Sigmoid colon (tissue), 7 donors: ENCODE results near the gene CAMTA1. TPM values are rescaled to one million over a fixed set of nuclear protein-coding genes. Genes with fewer than 3 reads are reported as not detected.
"Not testable (repeated sequence)": the region's sequence is repeated elsewhere in the genome, so short reads cannot be mapped to it uniquely, and the experiment has no call there.

Source experiments
- DNase-seq: peaks from one replicate; pipeline ENCODE4 v3.0.0-alpha.2; 2019
- H3K27ac ChIP-seq, 4 donors: fragments of 200-600 bp; sonication (generic); one replicate each; pipeline ENCODE4 v1.5.1; 2016 to 2019; ENCODE audit warnings: mild to moderate bottlenecking in 1 of 4
- H3K27me3 ChIP-seq, 3 donors: fragments of 200-600 bp; sonication (generic); one replicate each; pipeline ENCODE4 v1.5.1; 2019; ENCODE audit warnings: mild to moderate bottlenecking in 1 of 3
- H3K36me3 ChIP-seq, 4 donors: fragments of 200-600 bp; sonication (generic); one replicate each; pipeline ENCODE4 v1.5.1; 2016 to 2019
- H3K4me1 ChIP-seq, 4 donors: fragments of 200-600 bp; sonication (generic); one replicate each; pipeline ENCODE4 v1.5.1; 2017 to 2019
- H3K4me3 ChIP-seq, 4 donors: fragments of 200-600 bp; sonication (generic); one replicate each; pipeline ENCODE4 v1.5.1; 2017 to 2019; ENCODE audit warnings: mild to moderate bottlenecking in 2 of 4, moderate library complexity in 1 of 4
- H3K9me3 ChIP-seq, 4 donors: fragments of 200-600 bp in 3 of 4; sonication (generic) in 3 of 4; one replicate each; pipeline versions ENCODE4 v1.5.1 to v1.6.1; 2013 to 2019
- EP300 ChIP-seq, 4 donors: sonication (generic); formaldehyde crosslinking; IDR thresholded peaks; one replicate each; pipeline ENCODE4 v1.6.1; 2017; ENCODE audit warnings: antibody characterized with exemption in 4 of 4
- POLR2A ChIP-seq, 2 donors: fragments of 450-650 bp; IDR thresholded peaks; one replicate each; pipeline ENCODE4 v1.6.1; 2016; ENCODE audit warnings: antibody characterized with exemption in 2 of 2, mild to moderate bottlenecking in 2 of 2, moderate library complexity in 2 of 2
- POLR2AphosphoS5 ChIP-seq, 4 donors: sonication (generic); formaldehyde crosslinking; IDR thresholded peaks; one replicate each; pipeline ENCODE4 v1.6.1; 2017; ENCODE audit warnings: antibody characterized with exemption in 4 of 4
- WGBS, 2 donors: extraction: QIAGEN DNeasy Blood & Tissue Kit; methylation state at CpG; one replicate each; pipeline ENCODE4 v1.1.7; 2013; 5-methylcytosine and 5-hydroxymethylcytosine counted together
- intact Hi-C: fragments of 100-400 bp; cut with DNase I; formaldehyde crosslinking; loops from one replicate; pipeline ENCODE4 v1.15.1; 2023
- polyA plus RNA-seq, 3 donors: library from polyadenylated mRNA; stranded (reverse); fragments of 200-250 nt; gene quantifications; one replicate each; pipeline ENCODE4 v1.2.3, GENCODE V29; 2013
- total RNA-seq, 4 donors: library from RNA; depleted of rRNA; stranded (reverse); fragments of >200 nt; gene quantifications; one replicate each; pipeline ENCODE4 v1.1.0, GENCODE V29; 2016
- TF ChIP-seq, protein P1 (sequence below), 4 experiments: fragments of 450-650 bp in 3 of 4; fragments of 200-600 bp in 1 of 4; IDR thresholded peaks; one replicate each; pipeline ENCODE4 v1.5.1; 2016 to 2019; ENCODE audit warnings: antibody characterized with exemption in 4 of 4, mild to moderate bottlenecking in 3 of 4, moderate library complexity in 2 of 4
- donor health status: healthy with polysubstance abuse.
- donor health status: Bipolar disorder and iron deficiency.
- donor health status: healthy.

The CAMTA1 gene
- total and polyA plus RNA-seq, 7 donors: 97.9 to 196 (median 177) TPM

GRCh38 chr1:6834366-6834765 lies 49.1 kb downstream of the CAMTA1 start:
- intact Hi-C loops: no loop called here
- Histone ChIP-seq H3K4me3 (no peak overlapping the region), H3K27me3 (no peaks in the 10 kb centered on the region), H3K9me3 (no peaks in the 10 kb centered on the region), H3K36me3 (peaks cover 0 to 9% (median 0%) of the 10 kb centered on the region in 4 donors), H3K4me1 (peaks cover 0 to 10% (median 0%) of the 10 kb centered on the region in 4 donors), H3K27ac (no peak overlapping the region)
- no peak for DNase-seq
- WGBS, 2 donors: 95 to 96% methylated on average over 13 of the region's 13 CpGs
- TF ChIP-seq, protein P1, sequence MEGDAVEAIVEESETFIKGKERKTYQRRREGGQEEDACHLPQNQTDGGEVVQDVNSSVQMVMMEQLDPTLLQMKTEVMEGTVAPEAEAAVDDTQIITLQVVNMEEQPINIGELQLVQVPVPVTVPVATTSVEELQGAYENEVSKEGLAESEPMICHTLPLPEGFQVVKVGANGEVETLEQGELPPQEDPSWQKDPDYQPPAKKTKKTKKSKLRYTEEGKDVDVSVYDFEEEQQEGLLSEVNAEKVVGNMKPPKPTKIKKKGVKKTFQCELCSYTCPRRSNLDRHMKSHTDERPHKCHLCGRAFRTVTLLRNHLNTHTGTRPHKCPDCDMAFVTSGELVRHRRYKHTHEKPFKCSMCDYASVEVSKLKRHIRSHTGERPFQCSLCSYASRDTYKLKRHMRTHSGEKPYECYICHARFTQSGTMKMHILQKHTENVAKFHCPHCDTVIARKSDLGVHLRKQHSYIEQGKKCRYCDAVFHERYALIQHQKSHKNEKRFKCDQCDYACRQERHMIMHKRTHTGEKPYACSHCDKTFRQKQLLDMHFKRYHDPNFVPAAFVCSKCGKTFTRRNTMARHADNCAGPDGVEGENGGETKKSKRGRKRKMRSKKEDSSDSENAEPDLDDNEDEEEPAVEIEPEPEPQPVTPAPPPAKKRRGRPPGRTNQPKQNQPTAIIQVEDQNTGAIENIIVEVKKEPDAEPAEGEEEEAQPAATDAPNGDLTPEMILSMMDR (IDR thresholded peaks at IDR 0.05): no peak
- TF ChIP-seq POLR2A (IDR thresholded peaks at IDR 0.05): no peak
- TF ChIP-seq POLR2AphosphoS5 (IDR thresholded peaks at IDR 0.05): no peak
- TF ChIP-seq EP300 (IDR thresholded peaks at IDR 0.05): no peak

- peaks cover 0 to 9% (median 0%) of the 10 kb centered on the region in 4 donors for H3K36me3 ChIP-seq
- H3K9me3 ChIP-seq: no peaks in the 10 kb centered on the region
- H3K27me3 ChIP-seq: no peaks in the 10 kb centered on the region
- no peak for DNase-seq
- no peak overlapping the region for H3K4me3 ChIP-seq
- WGBS, 2 donors: 96% methylated on average over 3 of the region's 3 CpGs
- intact Hi-C loops: no loop called here
- H3K4me1 ChIP-seq: peaks cover 0 to 10% (median 0%) of the 10 kb centered on the region in 4 donors
- TF ChIP-seq, protein P1 (IDR thresholded peaks at IDR 0.05): no peak
- no peak for TF ChIP-seq EP300 (IDR thresholded peaks at IDR 0.05)
- no peak for TF ChIP-seq POLR2A (IDR thresholded peaks at IDR 0.05)
- no peak for TF ChIP-seq POLR2AphosphoS5 (IDR thresholded peaks at IDR 0.05)
- no peak overlapping the region for H3K27ac ChIP-seq
Measured at GRCh38 chr1:6835139-6835538, 49.9 kb downstream of the CAMTA1 start.

- no peak overlapping the region for H3K4me3 ChIP-seq
- no peak for TF ChIP-seq POLR2A (IDR thresholded peaks at IDR 0.05)
- TF ChIP-seq POLR2AphosphoS5 (IDR thresholded peaks at IDR 0.05): no peak
- TF ChIP-seq, protein P1 (IDR thresholded peaks at IDR 0.05): no peak
- no peak for TF ChIP-seq EP300 (IDR thresholded peaks at IDR 0.05)
- H3K9me3 ChIP-seq: no peaks in the 10 kb centered on the region
- DNase-seq: no peak
- no peaks in the 10 kb centered on the region for H3K27me3 ChIP-seq
- no peak overlapping the region for H3K27ac ChIP-seq
- peaks cover 0 to 20% (median 0%) of the 10 kb centered on the region in 4 donors for H3K36me3 ChIP-seq
- 86 to 87% methylated on average over 8 of the region's 8 CpGs for WGBS, 2 donors
- H3K4me1 ChIP-seq: peaks cover 0 to 12% (median 0%) of the 10 kb centered on the region in 4 donors
- intact Hi-C loops: no loop called here
Measured at GRCh38 chr1:6842301-6842700, 57.0 kb downstream of the CAMTA1 start.

GRCh38 chr1:6845786-6846185 lies 60.5 kb downstream of the CAMTA1 start:
- H3K4me3 ChIP-seq, H3K27ac ChIP-seq, H3K9me3 ChIP-seq, intact Hi-C loops, H3K27me3 ChIP-seq, DNase-seq: not testable (repeated sequence)
- WGBS, 2 donors: 93 to 94% methylated on average over 4 of the region's 4 CpGs
- peaks cover 0 to 12% (median 0%) of the 10 kb centered on the region in 4 donors for H3K4me1 ChIP-seq
- peaks cover 0 to 14% (median 0%) of the 10 kb centered on the region in 4 donors for H3K36me3 ChIP-seq

DNA sequence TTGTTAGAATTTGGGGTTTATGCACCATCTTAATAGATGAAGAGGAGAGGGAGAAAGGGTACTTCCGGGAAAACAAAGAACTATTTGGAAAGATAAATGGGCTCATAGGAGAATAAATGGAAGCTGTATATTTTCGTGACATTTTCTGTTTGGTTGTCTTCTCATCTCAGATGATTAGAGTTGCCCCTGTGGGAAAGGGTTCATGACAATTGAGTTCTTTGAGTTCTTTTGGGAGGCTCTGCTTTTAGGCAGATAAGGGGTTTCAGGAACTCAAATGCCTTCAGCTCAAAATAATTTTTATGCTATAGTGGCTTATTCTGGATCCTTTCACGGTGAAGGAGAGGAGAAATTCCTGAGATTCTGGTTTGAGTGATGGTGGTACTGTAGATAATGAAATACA lies 63.6 kb downstream of the CAMTA1 start:
- WGBS, 2 donors: 96% methylated on average over 3 of the region's 3 CpGs
- no peaks in the 10 kb centered on the region for H3K4me1 ChIP-seq
- no peak for DNase-seq
- H3K27me3 ChIP-seq: no peaks in the 10 kb centered on the region
- peaks cover 0 to 14% (median 0%) of the 10 kb centered on the region in 4 donors for H3K36me3 ChIP-seq
- H3K9me3 ChIP-seq: no peaks in the 10 kb centered on the region
- no peak overlapping the region for H3K27ac ChIP-seq
- intact Hi-C loops: no loop called here
- TF ChIP-seq, protein P1 (IDR thresholded peaks at IDR 0.05): no peak
- no peak for TF ChIP-seq EP300 (IDR thresholded peaks at IDR 0.05)
- no peak for TF ChIP-seq POLR2AphosphoS5 (IDR thresholded peaks at IDR 0.05)
- TF ChIP-seq POLR2A (IDR thresholded peaks at IDR 0.05): no peak
- H3K4me3 ChIP-seq: no peak overlapping the region
